ENCODE measurements around the gene MBD3L5. TPM values are rescaled to one million over a fixed set of nuclear protein-coding genes. Genes with fewer than 3 reads are reported as not detected.

Gene MBD3L5
- total and polyA plus RNA-seq, 9 of the 15 experiments (the other 6 are each of a cell fraction or from before 2014, with no cell fraction given) = not detected

DNA sequence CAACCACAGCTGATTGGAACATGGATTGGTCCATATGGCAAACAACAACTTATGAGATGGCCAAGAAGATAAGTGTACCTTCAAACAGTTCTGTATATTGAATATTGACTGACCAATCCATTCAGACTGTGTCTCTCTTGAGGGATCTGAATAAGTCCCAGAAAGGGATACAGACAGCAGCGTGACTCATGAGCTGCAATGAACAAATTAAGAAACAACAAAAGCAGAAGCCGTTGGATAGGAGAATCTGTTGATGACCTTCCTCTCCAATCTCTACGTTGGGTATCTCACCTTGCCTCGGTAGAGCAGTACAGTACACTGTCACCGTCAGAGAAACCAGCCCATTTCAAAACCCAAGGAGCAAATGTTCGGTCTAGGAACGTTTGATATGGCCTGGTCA lies 30.4 kb upstream of the MBD3L5 start:
- in situ Hi-C loops (cut with MboI) = no loop called here
- Histone ChIP-seq H3K4me3 (no peak overlapping the region), H3K9ac (ENCODE audit: insufficient read depth in 1 of 2, low read depth in 2 of 2, low read length in 2 of 2) (no peak overlapping the region), H3K36me3 (ENCODE audit: control insufficient read depth, insufficient read depth, low read length) (no peaks in the 10 kb centered on the region), H4K20me1 (replicated peaks; ENCODE audit: control insufficient read depth, insufficient read depth, low read length) (no peaks in the 10 kb centered on the region), H3K4me1 (replicated peaks in 1 of 2; ENCODE audit: control insufficient read depth in 2 of 2, insufficient read depth in 2 of 2, low read length in 2 of 2) (no peaks in the 10 kb centered on the region), H2AFZ (ENCODE audit: low read depth, low read length) (no peak overlapping the region), H3K4me2 (ENCODE audit: insufficient read depth, low read length) (no peak overlapping the region), H3K27ac (ENCODE audit: extremely low read depth, low read depth, low read length) (no peak overlapping the region), H3K79me2 (ENCODE audit: control insufficient read depth, insufficient read depth, low read length) (no peaks in the 10 kb centered on the region), H3K9me3 (replicated peaks; ENCODE audit: control insufficient read depth, insufficient read depth, low read depth, low read length) (peaks cover 4% of the 10 kb centered on the region; the same call in 1 of the 2 replicates), H3K27me3 (ENCODE audit: control insufficient read depth in 2 of 2, insufficient read depth in 2 of 2, low read length in 2 of 2) (no peaks in the 10 kb centered on the region; a peak in 2 of 5 replicates), H3K9me1 (ENCODE audit: control insufficient read depth, insufficient read depth, low read length) (no peaks in the 10 kb centered on the region)
- no peak for ATAC-seq
- intact Hi-C loops (cut with micrococcal nuclease) = no loop called here
- FAIRE-seq = no peak
- no peak for DNase-seq (ENCODE audit: extremely low read depth in 1 of 4, low spot score in 3 of 4)
- BruUV-seq (replicated peaks) = no TSS peak
- CTCF ChIA-PET (ENCODE audit: low intra/inter-chr PET ratio) = no interaction called here
- POLR2A ChIA-PET = interaction anchor here (0.7 kb wide), 1 partner anchor 195 kb away, joined by 3 read pairs; no protein-coding TSS in a partner anchor
- WGBS (ENCODE audit: insufficient coverage, low coverage, missing lambda C conversion rate) = 0% methylated on average over 7 of the region's 7 CpGs
- no peak for TF ChIP-seq CBX2 (IDR thresholded peaks at IDR 0.05; ENCODE audit: insufficient read depth, low read length, poor library complexity, severe bottlenecking)
- TF ChIP-seq HOXB6 (CRISPR knock-in tag; IDR thresholded peaks at IDR 0.05; ENCODE audit: borderline replicate concordance) = no peak
- no peak for TF ChIP-seq ZFX (CRISPR knock-in tag; IDR thresholded peaks at IDR 0.05)
- TF ChIP-seq CTCF (IDR thresholded peaks at IDR 0.05 in 2 of 3, conservative IDR thresholded peaks at IDR 0.05 in 1 of 3; ENCODE audit: insufficient read depth in 2 of 3, low read depth in 1 of 3, low read length in 3 of 3) = no peak
- no peak for TF ChIP-seq NR0B1 (IDR thresholded peaks at IDR 0.05; ENCODE audit: partially characterized antibody)
- TF ChIP-seq KAT7 (CRISPR knock-in tag; IDR thresholded peaks at IDR 0.05; ENCODE audit: borderline replicate concordance) = no peak
- no peak for TF ChIP-seq STAT5A (IDR thresholded peaks at IDR 0.05; ENCODE audit: borderline replicate concordance, low read length)
- no peak for TF ChIP-seq ZBTB33 (CRISPR knock-in tag; IDR thresholded peaks at IDR 0.05)
- no peak for TF ChIP-seq PURB (CRISPR knock-in tag; IDR thresholded peaks at IDR 0.05; ENCODE audit: low read depth)
- no peak for TF ChIP-seq FIP1L1 (IDR thresholded peaks at IDR 0.05; ENCODE audit: low read depth, low read length, poor library complexity, severe bottlenecking)
- no peak for TF ChIP-seq CBFA2T2 (conservative IDR thresholded peaks at IDR 0.05)
- no peak for TF ChIP-seq NFXL1 (CRISPR knock-in tag; IDR thresholded peaks at IDR 0.05)
- TF ChIP-seq HSF4 (CRISPR knock-in tag; IDR thresholded peaks at IDR 0.05; ENCODE audit: borderline replicate concordance) = no peak
- TF ChIP-seq ETV5 (CRISPR knock-in tag; IDR thresholded peaks at IDR 0.05; ENCODE audit: low read depth) = no peak
- TF ChIP-seq CBFA2T3 (IDR thresholded peaks at IDR 0.05) = no peak
- TF ChIP-seq, protein P1, sequence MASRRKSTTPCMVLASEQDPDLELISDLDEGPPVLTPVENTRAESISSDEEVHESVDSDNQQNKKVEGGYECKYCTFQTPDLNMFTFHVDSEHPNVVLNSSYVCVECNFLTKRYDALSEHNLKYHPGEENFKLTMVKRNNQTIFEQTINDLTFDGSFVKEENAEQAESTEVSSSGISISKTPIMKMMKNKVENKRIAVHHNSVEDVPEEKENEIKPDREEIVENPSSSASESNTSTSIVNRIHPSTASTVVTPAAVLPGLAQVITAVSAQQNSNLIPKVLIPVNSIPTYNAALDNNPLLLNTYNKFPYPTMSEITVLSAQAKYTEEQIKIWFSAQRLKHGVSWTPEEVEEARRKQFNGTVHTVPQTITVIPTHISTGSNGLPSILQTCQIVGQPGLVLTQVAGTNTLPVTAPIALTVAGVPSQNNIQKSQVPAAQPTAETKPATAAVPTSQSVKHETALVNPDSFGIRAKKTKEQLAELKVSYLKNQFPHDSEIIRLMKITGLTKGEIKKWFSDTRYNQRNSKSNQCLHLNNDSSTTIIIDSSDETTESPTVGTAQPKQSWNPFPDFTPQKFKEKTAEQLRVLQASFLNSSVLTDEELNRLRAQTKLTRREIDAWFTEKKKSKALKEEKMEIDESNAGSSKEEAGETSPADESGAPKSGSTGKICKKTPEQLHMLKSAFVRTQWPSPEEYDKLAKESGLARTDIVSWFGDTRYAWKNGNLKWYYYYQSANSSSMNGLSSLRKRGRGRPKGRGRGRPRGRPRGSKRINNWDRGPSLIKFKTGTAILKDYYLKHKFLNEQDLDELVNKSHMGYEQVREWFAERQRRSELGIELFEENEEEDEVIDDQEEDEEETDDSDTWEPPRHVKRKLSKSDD (conservative IDR thresholded peaks at IDR 0.05; ENCODE audit: low read length) = no peak

Measured in K562 (cell line).